NK-92 (cell line): Measurements from ENCODE around the gene CCM2.
A peak's percentile ranks its signal among the peaks of the same experiment; 100 is the strongest.
"Not testable (repeated sequence)": the region's sequence is repeated elsewhere in the genome, so short reads cannot be mapped to it uniquely, and the experiment has no call there.

Source experiments
- DNase-seq: peaks from one replicate; lab custom pipeline; 2025; ENCODE audit not compliant: unreplicated experiment; lab: John Stamatoyannopoulos, UW

The CCM2 gene

GRCh38 chr7:44981035-44981706, 18.8 kb upstream of the CCM2 start:
- no peak for DNase-seq

DNA sequence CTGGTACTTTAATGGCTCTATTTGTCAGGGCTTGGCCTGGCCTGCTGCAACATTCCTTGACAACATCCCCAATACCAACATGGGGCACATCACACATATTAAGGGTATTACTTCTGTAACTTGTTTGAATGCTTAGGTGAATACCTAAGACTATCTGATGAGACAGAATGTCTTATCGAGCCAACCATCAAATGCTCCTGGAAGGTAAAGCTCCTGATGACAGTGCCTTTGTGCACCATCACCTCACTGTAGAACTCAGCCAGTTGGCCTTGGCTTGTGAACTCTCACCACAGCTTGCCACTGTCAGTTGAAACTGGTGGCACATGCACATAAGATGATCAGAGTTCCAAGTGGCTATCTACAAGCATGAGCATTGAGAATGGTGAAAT, 17.5 kb upstream of the CCM2 start:
- no peak for DNase-seq

- DNase-seq: no peak
These were observed 17.0 kb upstream of the CCM2 start for GRCh38 chr7:44982970-44983369.

GRCh38 chr7:44983742-44984477, 16.1 kb upstream of the CCM2 start:
- DNase-seq: no peak

DNA sequence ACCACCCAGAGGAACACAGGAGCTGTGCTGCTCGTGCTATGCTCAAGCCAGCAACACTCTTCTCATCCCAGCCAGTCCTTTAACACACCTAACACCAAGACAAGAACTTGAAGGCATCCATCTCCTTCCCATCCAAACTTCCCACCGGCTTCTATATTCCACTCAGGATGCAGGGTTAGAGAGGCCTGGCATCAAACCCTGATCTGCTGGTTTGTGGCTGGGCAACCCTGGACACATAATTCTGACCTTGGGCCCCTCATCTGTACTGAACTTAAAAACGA, 15.6 kb upstream of the CCM2 start:
- DNase-seq: no peak

- no peak for DNase-seq
These were observed 14.8 kb upstream of the CCM2 start for GRCh38 chr7:44985033-44985695.

- DNase-seq: no peak
These were observed 14.1 kb upstream of the CCM2 start for GRCh38 chr7:44985900-44986217.

DNA sequence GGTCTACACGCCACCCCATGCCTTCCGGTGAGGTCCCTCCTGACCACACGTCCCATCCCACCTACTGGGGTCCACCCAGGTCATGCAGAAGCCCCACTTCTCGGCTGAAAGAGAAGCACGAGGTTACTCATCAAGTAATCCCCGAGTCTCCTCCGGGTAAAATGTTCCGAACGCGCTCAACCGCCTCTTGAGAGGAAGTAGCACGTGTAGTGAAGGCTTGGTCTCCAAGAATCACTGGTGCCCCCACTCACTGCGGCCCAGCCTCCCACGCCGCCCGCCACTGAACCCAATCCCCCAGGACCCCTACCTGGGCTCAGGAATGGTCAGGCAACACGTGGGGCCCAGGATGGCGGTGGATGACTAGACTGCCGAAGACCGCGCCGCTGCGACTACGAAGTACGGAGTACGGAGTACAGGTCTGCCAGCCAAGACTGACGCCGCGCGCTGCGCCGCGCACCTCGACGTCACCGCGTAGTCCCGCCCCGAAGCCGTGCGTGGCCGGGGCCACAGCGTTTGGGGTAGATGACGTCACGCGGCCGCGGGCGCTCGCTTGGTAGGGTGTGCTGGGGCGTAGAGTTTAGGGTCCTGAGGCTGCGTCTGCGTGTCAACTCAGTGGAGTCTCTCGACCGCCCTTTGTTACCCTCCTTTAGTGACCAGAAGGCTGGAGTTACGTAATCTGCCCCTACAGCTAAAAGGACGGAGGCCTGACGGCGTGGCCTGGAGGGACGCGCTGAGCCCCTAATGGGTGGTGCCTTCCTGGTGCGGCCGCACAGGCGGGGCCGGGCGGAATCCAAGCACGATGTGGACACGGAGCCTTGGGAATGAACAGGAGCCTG, 13.6 kb upstream of the CCM2 start:
- DNase-seq: peak; percentile 66

DNA sequence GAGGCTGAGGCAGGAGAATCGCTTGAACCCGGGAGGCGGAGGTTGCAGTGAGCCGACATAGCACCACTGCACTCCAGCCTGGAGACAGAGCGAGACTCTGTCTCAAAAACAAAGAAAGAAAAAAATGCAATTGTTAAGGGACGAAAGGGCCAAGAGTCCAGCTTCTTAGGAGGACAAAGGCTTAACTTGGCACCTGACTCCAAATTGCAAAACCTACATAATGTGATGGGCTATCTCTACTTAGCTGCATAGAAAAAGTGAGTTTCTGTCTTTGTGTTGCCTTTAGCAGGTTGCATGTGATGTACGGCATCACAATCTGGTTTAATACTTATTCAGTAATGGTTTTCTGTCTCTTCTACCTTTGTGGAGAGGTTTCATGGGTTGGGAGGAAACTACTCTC, 12.5 kb upstream of the CCM2 start:
- DNase-seq: no peak

DNA sequence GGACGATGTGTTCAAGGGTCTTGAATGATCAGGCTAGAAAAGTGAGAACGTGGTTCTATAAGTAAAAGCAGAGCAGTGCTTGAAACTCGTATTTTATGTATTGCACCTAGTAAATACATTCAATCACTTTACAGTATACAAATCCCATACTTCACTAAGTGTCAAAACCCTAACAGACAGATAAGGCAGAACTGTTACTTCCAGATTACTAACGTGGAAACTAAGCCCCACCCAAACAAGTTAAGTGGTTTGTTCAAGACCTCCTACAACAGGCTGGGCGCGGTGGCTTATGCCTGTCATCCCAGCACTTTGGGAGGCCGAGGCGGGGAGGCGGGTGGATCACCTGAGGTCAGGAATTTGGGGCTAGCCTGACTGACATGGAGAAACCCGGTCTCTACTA, 12.0 kb upstream of the CCM2 start:
- no peak for DNase-seq

- no peak for DNase-seq
These were observed 11.3 kb upstream of the CCM2 start for GRCh38 chr7:44988701-44989100.

- DNase-seq: no peak
These were observed 10.9 kb upstream of the CCM2 start for GRCh38 chr7:44989132-44989531.

- DNase-seq: no peak
These were observed 9.6 kb upstream of the CCM2 start for GRCh38 chr7:44990109-44991023.

- DNase-seq: not testable (repeated sequence)
These were observed 7.8 kb upstream of the CCM2 start for GRCh38 chr7:44992004-44992795.

GRCh38 chr7:44994877-44995554, 5.0 kb upstream of the CCM2 start:
- DNase-seq: no peak

DNA sequence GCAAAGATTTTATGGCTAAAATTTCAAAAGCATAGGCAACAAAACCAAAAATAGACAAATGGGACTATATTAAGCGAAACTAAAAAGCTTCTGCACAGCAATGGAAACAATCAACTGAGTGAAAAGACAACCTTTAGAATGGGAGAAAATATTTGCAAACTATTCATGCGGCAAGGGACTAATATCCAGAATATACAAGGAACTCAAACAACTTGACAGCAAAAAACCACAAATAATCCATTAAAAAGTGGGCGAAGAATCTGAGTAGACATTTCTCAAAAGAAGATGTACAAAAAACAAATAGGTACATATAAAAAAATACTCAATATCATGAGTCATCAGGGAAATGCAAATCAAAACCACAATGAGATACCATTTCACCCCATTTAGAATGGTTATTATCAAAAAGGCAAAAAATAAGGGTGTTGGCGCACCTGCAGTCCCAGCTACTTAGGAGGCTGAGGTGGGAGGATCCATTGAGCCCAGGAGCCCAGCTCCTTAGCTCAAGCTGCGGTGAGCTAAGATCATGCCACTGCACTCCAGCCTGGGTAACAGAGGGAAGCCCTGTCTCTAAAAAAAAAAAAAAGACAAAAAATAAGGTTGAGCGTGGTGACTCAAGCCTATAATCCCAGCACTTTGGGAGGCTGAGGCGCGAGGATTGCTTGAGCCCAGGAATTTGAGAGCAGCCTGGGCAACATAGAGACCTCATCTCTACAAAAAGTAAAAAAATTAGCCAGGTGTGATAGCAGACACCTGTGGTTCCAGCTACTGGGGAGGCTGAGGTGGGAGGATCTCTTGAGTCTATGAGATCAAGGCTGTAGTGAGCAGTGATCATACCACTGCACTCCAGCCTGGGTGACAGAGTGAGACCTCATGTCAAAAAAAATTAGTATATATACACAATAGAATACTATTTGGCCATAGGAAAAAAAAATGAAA, 4.2 kb upstream of the CCM2 start:
- no peak for DNase-seq

GRCh38 chr7:44998153-44998871, 1.7 kb upstream of the CCM2 start:
- no peak for DNase-seq
